Colonic mucosa (tissue), 4 donors: Measurements from ENCODE around the gene KRT6C. TPM values are rescaled to one million over a fixed set of nuclear protein-coding genes. Genes with fewer than 3 reads are reported as not detected.

Source experiments
- DNase-seq: peaks from one replicate; pipeline ENCODE4 v3.0.0-alpha.2; 2020
- H3K27ac ChIP-seq: fragments of 200-600 bp; one replicate; pipeline ENCODE4 v1.8.0; 2021
- H3K27me3 ChIP-seq: fragments of 200-600 bp; one replicate; pipeline ENCODE4 v1.8.0; 2021
- H3K36me3 ChIP-seq: fragments of 200-600 bp; one replicate; pipeline ENCODE4 v1.8.0; 2021
- H3K4me1 ChIP-seq: fragments of 200-600 bp; one replicate; pipeline ENCODE4 v1.8.0; 2021; ENCODE audit warnings: mild to moderate bottlenecking
- H3K4me3 ChIP-seq: fragments of 200-600 bp; one replicate; pipeline ENCODE4 v1.8.0; 2021
- H3K9ac ChIP-seq, 2 donors: one replicate each; pipeline ENCODE4 v1.7.0; 2013; ENCODE audit warnings: control low read depth in 2 of 2, low read depth in 2 of 2, low read length in 2 of 2
- H3K9me3 ChIP-seq: fragments of 200-600 bp; one replicate; pipeline ENCODE4 v1.8.0; 2021
- CTCF ChIP-seq: fragments of 200-600 bp; IDR thresholded peaks from one replicate; pipeline ENCODE4 v1.8.0; 2022; ENCODE audit warnings: antibody characterized with exemption, mild to moderate bottlenecking
- intact Hi-C: fragments of 100-400 bp; cut with DNase I; formaldehyde crosslinking; loops from one replicate; pipeline ENCODE4 v1.14.1; 2022
- total RNA-seq, 2 donors: library from RNA; stranded (reverse); fragmentation: NEBNext Ultra II Directional in 1 of 2; extraction: Animal tissue kit (Norgen Biotek cat#: 25700) in 1 of 2; gene quantifications; one replicate each; pipeline ENCODE4 v1.2.1, GENCODE V29; 2021
- donor health status: healthy.
- donor health status: DM: no; HTN: no; CAD: no.
- donor health status: DM: no; HTN: no; CAD: no.

Gene KRT6C
- total RNA-seq, 2 donors from 2014 or later, result not detected

DNA sequence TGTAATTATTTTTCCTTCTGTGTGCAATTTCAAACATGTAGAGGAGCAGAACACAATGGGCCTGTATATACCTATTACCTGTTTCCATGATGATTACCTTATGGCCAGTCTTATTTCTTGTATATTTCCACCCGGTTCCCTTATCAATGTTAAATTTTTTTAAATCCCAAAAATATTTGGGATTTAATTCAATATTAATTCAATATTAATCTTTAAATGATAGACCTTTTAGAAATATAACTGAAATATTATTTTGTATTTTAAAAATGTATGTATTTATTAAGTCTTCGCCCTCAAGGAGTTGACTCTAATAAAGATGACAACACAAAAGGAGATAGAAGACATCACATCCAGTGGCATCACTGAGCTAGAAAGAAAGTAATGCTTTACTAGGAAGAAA, 607 bp upstream of the KRT6C start:
- Histone ChIP-seq H3K4me3 (no peak overlapping the region), H3K4me1 (no peaks in the 10 kb centered on the region), H3K9me3 (no peaks in the 10 kb centered on the region), H3K27me3 (no peaks in the 10 kb centered on the region), H3K36me3 (no peaks in the 10 kb centered on the region), H3K27ac (no peak overlapping the region), H3K9ac (no peak overlapping the region)
- no peak for TF ChIP-seq CTCF
- no peak for DNase-seq
- intact Hi-C loops, result no loop called here

DNA sequence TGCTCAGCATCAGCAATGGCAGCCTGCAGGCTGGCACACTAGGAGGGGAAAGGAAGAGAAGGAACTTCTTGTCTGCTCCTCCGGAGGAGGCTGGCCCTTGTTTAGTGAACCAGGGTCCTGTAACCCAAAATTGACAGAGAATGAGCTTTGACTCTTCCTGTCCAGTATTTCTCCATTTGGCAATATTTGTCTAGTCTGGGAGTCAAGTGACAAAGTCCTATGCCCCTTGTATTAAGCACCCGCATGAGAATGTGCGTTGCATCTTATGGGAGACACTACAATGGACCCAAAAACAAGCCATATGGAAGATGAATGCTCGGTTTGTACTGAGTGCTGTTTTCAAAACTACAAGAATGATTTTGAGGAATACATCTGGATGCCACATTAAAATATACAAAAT, 3.8 kb downstream of the KRT6C start:
- no peak for TF ChIP-seq CTCF
- no peak overlapping the region for H3K4me3 ChIP-seq
- no peak overlapping the region for H3K9ac ChIP-seq
- intact Hi-C loops, result no loop called here
- no peaks in the 10 kb centered on the region for H3K36me3 ChIP-seq
- H3K27ac ChIP-seq, result no peak overlapping the region
- no peak for DNase-seq
- no peaks in the 10 kb centered on the region for H3K27me3 ChIP-seq
- no peaks in the 10 kb centered on the region for H3K4me1 ChIP-seq
- H3K9me3 ChIP-seq, result no peaks in the 10 kb centered on the region

DNA sequence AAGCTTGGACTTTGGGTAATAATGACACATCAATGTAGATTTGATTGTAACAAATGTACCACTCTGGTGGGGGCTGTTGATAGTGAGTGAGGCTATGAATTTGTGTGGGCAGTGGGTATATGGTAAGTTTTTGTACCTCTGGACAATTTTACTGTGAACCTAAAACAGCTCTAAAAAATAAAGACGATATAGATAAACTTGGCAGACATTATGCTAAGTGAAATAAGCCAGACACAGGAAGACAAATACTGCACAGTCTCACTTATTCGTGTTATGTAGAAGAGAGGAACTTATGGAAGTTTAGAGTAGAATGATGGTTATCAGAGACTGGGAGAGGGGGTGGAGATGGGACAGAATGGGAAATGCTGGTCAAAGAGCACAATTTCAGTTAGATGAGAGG, 8.7 kb downstream of the KRT6C start:
- H3K9me3 ChIP-seq, result no peaks in the 10 kb centered on the region
- DNase-seq, result no peak
- intact Hi-C loops, result no loop called here
- H3K9ac ChIP-seq, result no peak overlapping the region
- no peaks in the 10 kb centered on the region for H3K36me3 ChIP-seq
- no peak overlapping the region for H3K4me3 ChIP-seq
- TF ChIP-seq CTCF, result no peak
- no peak overlapping the region for H3K27ac ChIP-seq
- H3K27me3 ChIP-seq, result no peaks in the 10 kb centered on the region
- no peaks in the 10 kb centered on the region for H3K4me1 ChIP-seq

DNA sequence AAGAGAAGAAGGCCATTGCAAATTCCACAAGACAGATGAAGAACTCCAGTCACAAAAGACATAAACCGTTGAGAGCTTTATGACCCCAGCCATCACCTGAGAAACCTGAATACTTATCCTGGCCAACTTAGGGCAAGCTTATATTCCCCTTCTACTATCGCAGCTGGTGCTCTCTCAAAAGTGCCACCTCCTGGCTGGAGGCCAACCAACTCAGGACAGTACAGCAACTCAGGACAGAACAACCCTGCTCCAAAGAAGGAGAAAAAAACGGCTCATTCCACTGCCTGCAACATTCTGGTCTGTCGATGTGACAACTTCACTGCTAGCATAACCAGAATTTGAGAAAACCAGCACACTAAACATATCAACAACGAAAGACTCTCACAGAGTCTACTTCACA, 11.9 kb downstream of the KRT6C start:
- Histone ChIP-seq H3K9ac (no peak overlapping the region), H3K9me3 (no peaks in the 10 kb centered on the region), H3K4me1 (no peaks in the 10 kb centered on the region), H3K36me3 (no peaks in the 10 kb centered on the region), H3K27ac (no peak overlapping the region), H3K4me3 (no peak overlapping the region), H3K27me3 (no peaks in the 10 kb centered on the region)
- intact Hi-C loops, result no loop called here
- no peak for TF ChIP-seq CTCF
- no peak for DNase-seq

DNA sequence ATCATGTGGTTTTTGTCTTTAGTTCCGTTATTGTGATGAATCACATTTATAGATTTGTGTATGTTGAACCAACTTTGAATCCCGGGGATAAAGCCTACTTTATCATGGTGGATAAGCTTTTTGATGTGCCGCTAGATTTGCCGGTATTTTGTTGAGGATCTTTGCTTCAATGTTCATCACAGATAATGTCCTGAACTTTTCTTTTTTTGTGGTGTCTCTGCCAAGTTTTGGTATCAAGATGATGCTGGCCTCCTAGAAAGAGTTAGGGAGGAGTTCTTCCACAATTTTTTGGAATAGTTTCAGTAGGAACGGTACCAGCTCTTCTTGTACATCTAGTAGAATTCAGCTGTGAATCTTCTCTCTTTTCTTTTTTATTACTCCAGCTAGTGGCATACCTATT, 14.7 kb downstream of the KRT6C start:
- H3K9me3 ChIP-seq, result no peaks in the 10 kb centered on the region
- no peaks in the 10 kb centered on the region for H3K4me1 ChIP-seq
- H3K4me3 ChIP-seq, result no peak overlapping the region
- H3K27me3 ChIP-seq, result no peaks in the 10 kb centered on the region
- intact Hi-C loops, result no loop called here
- H3K27ac ChIP-seq, result no peak overlapping the region
- TF ChIP-seq CTCF, result no peak
- DNase-seq, result no peak
- H3K36me3 ChIP-seq, result no peaks in the 10 kb centered on the region
- H3K9ac ChIP-seq, result no peak overlapping the region

DNA sequence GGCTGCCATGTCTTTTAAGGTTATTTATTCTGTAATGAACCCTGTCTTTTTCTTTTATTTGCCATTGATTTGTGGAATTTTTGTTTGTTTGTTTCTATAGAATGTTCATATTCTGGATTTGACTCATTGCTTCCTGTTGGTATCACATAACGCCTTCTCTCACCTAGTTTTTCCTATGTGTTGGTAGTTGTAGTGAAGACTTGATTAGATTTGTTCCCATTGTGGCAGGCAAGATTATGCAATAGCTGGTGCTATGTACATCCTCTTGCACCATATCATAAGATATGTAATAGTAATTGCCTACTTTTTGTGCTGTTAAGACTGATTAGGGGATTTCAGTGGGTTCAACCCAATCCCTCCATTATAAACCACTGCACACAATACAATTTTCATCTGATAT, 17.8 kb downstream of the KRT6C start:
- Histone ChIP-seq H3K36me3 (no peaks in the 10 kb centered on the region), H3K4me3 (no peak overlapping the region), H3K9ac (no peak overlapping the region), H3K27ac (no peak overlapping the region), H3K9me3 (no peaks in the 10 kb centered on the region), H3K27me3 (no peaks in the 10 kb centered on the region), H3K4me1 (no peaks in the 10 kb centered on the region)
- TF ChIP-seq CTCF, result no peak
- intact Hi-C loops, result no loop called here
- DNase-seq, result no peak
